NB4 (cell line): ENCODE results near the gene NDEL1.

Source experiments
- POLR2A ChIP-seq: IDR thresholded peaks from 2 replicates; pipeline ENCODE4 v1.6.1; 2011; ENCODE audit warnings: mild to moderate bottlenecking; ENCODE audit not compliant: insufficient read length; ENCODE audit errors: extremely low read depth
- TF ChIP-seq, protein P1 (sequence below): IDR thresholded peaks from one replicate; pipeline ENCODE4 v1.5.1; 2012; ENCODE audit warnings: low read depth, low read length

DNA sequence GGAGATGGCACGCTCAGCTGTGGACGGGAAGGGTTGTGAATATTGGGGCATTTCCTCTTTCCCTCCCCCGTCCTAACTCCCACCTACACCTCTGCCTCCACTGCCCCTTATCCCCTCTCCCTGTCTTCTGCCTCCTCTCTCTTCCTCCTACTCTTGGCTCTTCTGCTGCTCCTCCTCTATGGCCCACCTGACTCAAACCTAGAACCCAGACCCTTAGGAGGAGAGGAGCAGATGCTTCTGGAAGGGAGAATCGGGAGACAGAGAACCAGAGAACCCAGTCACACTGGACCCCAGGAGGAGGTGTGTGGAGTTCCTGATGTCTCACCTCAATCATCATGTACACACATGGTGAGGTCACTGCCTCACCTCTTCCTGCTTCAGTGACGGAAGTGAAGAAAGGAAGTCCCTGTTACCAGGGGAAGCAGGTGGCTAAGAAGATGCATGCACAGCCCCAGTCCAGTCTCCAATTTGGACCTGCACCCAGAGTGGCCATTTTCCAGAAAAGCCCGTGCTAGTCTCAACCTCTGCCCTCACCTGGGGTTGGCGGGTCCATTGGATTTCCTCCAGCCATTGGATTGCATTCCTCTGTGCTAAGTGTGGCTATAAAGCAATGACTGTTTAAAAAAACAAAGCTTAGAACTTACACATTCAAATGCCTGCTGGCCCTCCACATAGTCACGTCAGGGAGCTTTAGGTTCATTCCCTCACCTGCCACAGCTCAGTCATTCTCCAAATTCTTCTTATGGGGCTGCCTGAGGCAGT lies 42.0 kb upstream of the NDEL1 start:
- TF ChIP-seq, protein P1, sequence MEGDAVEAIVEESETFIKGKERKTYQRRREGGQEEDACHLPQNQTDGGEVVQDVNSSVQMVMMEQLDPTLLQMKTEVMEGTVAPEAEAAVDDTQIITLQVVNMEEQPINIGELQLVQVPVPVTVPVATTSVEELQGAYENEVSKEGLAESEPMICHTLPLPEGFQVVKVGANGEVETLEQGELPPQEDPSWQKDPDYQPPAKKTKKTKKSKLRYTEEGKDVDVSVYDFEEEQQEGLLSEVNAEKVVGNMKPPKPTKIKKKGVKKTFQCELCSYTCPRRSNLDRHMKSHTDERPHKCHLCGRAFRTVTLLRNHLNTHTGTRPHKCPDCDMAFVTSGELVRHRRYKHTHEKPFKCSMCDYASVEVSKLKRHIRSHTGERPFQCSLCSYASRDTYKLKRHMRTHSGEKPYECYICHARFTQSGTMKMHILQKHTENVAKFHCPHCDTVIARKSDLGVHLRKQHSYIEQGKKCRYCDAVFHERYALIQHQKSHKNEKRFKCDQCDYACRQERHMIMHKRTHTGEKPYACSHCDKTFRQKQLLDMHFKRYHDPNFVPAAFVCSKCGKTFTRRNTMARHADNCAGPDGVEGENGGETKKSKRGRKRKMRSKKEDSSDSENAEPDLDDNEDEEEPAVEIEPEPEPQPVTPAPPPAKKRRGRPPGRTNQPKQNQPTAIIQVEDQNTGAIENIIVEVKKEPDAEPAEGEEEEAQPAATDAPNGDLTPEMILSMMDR, result no peak
- no peak for TF ChIP-seq POLR2A
